GM12892 (cell line): ENCODE results near the gene BRF1.
"Not testable (repeated sequence)": the region's sequence is repeated elsewhere in the genome, so short reads cannot be mapped to it uniquely, and the experiment has no call there.

Source experiments
- DNase-seq: peaks from one replicate; pipeline ENCODE4 v3.0.0; 2011; ENCODE audit not compliant: insufficient read length
- FAIRE-seq: peaks from 2 replicates; lab custom pipeline; 2011; peaks lifted over from hg19 to GRCh38; lab: Jason Lieb, UNC
- POLR2A ChIP-seq: IDR thresholded peaks from 2 replicates; pipeline ENCODE4 v1.6.1; 2011; ENCODE audit warnings: low read depth, low read length, control low read depth
- POLR2AphosphoS5 ChIP-seq: IDR thresholded peaks from 2 replicates; pipeline ENCODE4 v1.6.1; 2011; ENCODE audit warnings: low read depth, low read length, control low read depth
- TAF1 ChIP-seq: IDR thresholded peaks from 2 replicates; pipeline ENCODE4 v1.6.1; 2011; ENCODE audit warnings: low read depth, mild to moderate bottlenecking, control low read depth, low read length, borderline replicate concordance

The BRF1 gene

GRCh38 chr14:105337433-105337832, 36.6 kb upstream of the BRF1 start:
- TF ChIP-seq POLR2A (no peak), TAF1 (no peak), POLR2AphosphoS5 (no peak)
- no peak for FAIRE-seq
- DNase-seq = no peak

- no peak for TF ChIP-seq POLR2AphosphoS5
- TF ChIP-seq TAF1 = no peak
- no peak for TF ChIP-seq POLR2A
- DNase-seq = no peak
- no peak for FAIRE-seq
Observed at GRCh38 chr14:105336477-105337287, 35.9 kb upstream of the BRF1 start.

GRCh38 chr14:105335735-105336476, 35.1 kb upstream of the BRF1 start:
- TF ChIP-seq POLR2A (no peak), POLR2AphosphoS5 (no peak), TAF1 (no peak)
- FAIRE-seq (no peak), DNase-seq (no peak)

GRCh38 chr14:105335231-105335542, 34.4 kb upstream of the BRF1 start:
- DNase-seq, FAIRE-seq: not testable (repeated sequence)

- FAIRE-seq (no peak), DNase-seq (no peak)
- TF ChIP-seq POLR2A (no peak), POLR2AphosphoS5 (no peak), TAF1 (no peak)
Observed at GRCh38 chr14:105334383-105335230, 33.8 kb upstream of the BRF1 start.

- no peak for TF ChIP-seq TAF1
- no peak for TF ChIP-seq POLR2A
- TF ChIP-seq POLR2AphosphoS5 = no peak
- no peak for FAIRE-seq
- no peak for DNase-seq
Observed at GRCh38 chr14:105333613-105334364, 33.0 kb upstream of the BRF1 start.

- no peak for FAIRE-seq
- no peak for TF ChIP-seq POLR2A
- TF ChIP-seq POLR2AphosphoS5 = no peak
- no peak for TF ChIP-seq TAF1
- DNase-seq = no peak
Observed at GRCh38 chr14:105333020-105333490, 32.3 kb upstream of the BRF1 start.

GRCh38 chr14:105332350-105332874, 31.6 kb upstream of the BRF1 start:
- TF ChIP-seq TAF1 = no peak
- no peak for TF ChIP-seq POLR2A
- TF ChIP-seq POLR2AphosphoS5 = no peak
- no peak for DNase-seq
- no peak for FAIRE-seq

GRCh38 chr14:105331575-105332349, 31.0 kb upstream of the BRF1 start:
- DNase-seq = no peak
- no peak for FAIRE-seq
- TF ChIP-seq POLR2AphosphoS5 (no peak), TAF1 (no peak), POLR2A (no peak)

GRCh38 chr14:105330491-105330895, 29.7 kb upstream of the BRF1 start:
- no peak for FAIRE-seq
- DNase-seq = no peak
- TF ChIP-seq POLR2A = no peak
- no peak for TF ChIP-seq POLR2AphosphoS5
- no peak for TF ChIP-seq TAF1

GRCh38 chr14:105329411-105330150, 28.8 kb upstream of the BRF1 start:
- no peak for TF ChIP-seq TAF1
- no peak for TF ChIP-seq POLR2A
- TF ChIP-seq POLR2AphosphoS5 = no peak
- DNase-seq = no peak
- no peak for FAIRE-seq
